GM21447 (cell line): ENCODE measurements around the gene CCDC13.

Experiments used
- ATAC-seq: cut with Tn5 transposase; IDR thresholded peaks from one replicate; pipeline ENCODE4 v1.9.1; 2021; ENCODE audit not compliant: unreplicated experiment

Gene CCDC13

GRCh38 chr3:42755681-42756578, 17.1 kb downstream of the CCDC13 start:
- no peak for ATAC-seq

- no peak for ATAC-seq
Observed at GRCh38 chr3:42753757-42754156, 19.3 kb downstream of the CCDC13 start.

- ATAC-seq, result no peak
Observed at GRCh38 chr3:42752961-42753360, 20.1 kb downstream of the CCDC13 start.

GRCh38 chr3:42752441-42752840, 20.6 kb downstream of the CCDC13 start:
- ATAC-seq, result no peak

- ATAC-seq, result no peak
Observed at GRCh38 chr3:42751609-42752008, 21.4 kb downstream of the CCDC13 start.

DNA sequence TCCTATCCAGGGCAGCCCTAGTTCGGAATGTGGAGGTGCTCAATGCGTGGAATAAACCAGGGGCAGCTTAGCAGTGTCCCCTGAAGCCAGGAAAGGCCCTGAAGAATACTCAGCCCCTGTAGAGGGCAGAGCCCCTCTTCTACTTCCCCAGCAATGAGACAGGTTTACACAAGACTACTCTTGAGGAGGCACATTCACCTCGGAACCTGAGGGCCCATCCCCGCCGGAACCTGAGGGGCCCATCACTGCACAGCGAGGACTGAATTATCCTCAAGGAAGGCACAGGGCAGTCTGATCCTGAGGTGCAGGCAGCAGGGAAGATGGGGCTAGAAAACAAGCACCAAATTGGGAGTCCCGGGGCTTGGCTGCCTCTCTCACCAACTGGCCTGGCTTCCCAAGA, 22.2 kb downstream of the CCDC13 start:
- no peak for ATAC-seq

DNA sequence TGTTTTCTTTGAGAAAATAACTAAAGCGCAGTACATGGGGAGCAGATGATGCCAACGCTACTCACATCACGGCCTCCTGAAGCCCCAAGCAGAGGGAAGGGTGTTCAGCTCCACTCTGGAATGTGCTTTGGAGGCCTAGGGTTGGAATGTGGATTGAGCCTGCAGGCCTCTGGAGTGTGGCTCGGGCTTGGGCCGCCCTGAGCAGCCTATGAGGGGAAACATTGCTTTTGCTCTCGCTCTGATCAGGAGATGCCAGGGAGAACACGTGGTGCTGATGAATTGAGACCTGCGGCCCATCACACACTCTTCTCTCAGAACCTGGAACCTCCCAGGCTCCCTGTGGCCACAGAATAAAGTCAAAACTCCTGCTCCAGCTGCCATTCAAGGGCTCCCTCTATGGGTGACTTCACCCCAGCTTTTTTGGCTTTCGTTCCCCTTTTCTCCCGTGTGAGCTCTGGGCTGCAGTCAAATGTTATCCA, 23.3 kb downstream of the CCDC13 start:
- no peak for ATAC-seq

GRCh38 chr3:42749025-42749752, 23.9 kb downstream of the CCDC13 start:
- no peak for ATAC-seq

DNA sequence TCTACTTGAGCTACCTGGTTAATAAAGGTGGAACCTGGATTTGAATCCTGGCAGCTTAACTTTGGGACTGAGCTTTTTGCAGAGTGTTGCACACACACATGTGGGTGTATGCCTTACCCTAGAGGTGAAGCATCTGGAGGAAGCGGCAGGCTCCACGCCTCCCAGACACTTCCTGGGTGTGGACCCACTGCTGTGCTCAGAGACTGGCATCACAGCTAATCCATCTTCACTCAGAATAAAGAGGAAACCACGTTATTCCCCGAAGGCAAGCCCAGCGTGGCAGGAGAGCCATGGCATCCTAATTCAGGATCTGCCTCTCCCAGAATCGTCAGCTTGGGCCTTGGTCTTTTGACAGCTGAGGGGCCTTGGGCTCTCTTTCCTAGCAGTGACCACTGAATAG, 25.5 kb downstream of the CCDC13 start:
- no peak for ATAC-seq

DNA sequence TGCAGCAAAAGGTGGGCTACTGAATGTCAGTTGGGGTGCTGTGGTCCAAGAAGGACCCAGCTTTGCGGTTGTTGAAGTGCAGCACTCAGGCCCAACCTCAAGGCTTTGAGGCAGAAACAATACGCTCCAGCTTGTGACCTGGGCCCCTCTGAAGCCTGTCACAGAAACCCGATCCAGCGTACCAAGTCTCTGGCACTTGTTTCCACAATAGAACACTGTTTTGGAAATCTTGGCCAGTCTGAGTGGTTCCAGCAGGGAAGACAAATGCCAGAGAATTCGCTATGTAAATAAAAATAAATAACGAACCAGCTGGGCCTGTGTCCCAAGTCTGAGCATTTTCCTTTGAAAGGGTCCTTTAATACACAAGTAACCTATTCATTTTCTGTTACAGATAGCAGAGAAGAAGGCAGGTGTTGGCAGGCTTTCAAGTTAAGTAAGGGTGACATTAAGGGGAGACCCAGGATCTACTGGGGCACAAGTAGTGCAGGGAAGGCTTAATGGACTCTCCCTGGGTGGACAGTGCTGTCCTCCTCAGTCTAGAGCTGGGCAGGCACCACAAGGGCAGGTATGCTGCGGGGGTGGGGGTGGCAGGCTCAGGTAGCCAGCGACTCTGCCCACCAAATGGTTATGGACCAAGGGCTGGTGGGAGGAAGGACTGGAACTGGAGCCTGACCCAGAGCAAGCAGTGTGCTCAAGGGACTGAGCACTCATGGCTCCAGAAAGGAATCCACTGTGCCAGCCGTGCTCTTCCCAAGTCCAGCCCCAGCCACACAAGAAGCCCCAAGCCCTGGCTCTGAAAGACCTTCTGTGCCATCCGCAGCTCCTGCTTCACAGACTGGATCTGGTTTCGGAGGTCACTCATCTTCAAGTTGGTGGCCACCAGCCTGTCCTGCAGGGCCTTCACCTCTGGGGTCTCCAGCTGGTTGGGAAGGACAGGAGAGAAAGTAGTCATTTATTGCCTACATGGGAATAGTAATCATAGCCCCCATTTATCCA, 26.3 kb downstream of the CCDC13 start:
- ATAC-seq, result no peak

DNA sequence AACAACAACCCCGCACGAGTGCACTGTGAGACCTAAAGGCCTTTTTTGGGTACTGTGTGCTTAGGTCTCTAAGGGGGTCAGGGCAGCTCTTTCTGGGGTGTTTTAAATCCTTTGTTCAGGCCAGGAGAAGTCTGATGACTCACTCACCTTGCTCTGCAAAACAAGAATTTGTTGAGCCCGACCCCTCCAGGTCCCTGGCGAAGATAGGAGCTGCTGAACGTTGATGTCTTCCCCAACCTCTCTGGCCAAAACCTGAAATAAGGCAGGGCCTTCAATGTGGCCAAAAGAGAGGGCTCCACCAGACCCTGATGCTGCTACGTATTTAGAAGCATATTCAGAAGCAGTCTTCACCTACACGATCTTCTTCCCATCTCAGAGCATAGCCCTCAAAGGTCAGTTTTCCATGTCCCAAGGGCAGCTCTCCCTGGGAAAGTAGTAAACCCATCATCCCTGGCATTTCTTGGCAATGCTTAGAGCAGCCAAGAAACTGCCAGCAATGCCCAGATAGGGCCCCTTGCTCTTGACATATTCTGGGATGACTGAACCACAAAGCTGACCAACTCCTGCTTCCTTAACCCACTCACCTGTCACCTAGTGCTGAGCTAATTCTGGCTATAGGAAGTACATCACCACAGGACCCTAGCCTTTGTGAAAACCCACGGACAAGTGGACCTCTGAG, 27.1 kb downstream of the CCDC13 start:
- no peak for ATAC-seq

- no peak for ATAC-seq
Observed at GRCh38 chr3:42745291-42745745, 27.7 kb downstream of the CCDC13 start.

DNA sequence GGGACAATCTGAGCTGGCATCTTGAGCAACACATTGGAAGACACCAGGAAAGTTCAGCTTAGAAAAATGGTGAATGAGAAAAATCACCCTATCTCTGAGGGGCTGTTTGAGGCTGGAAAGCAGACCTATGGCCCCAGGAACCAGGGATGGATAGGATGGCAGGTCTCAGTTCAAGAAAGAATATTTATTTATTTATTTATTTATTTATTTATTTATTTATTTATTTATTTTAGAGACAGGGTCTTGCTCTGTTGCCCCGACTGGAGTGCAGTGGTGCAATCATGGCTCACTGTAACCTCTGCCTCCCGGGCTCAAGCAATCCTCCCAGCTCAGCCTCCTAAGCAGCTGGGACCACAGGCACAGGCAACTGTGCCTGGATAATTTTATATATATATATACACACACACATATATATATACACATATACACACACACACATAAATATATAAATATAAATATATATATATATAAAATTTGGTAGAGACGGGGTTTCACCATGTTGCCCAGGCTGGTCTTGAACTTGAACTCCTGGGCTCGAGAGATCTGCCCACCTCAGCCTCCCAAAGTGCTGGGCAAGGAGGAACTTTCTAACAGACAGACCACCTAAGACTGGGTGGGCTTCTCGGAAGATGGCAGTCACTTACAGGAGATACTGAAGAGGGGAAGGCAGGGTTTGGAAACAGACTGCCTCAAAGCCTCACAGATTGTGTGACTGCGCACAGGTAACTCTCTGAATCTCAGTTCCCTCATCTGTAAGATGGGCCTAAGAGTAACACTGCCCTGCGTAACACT, 29.7 kb downstream of the CCDC13 start:
- no peak for ATAC-seq

DNA sequence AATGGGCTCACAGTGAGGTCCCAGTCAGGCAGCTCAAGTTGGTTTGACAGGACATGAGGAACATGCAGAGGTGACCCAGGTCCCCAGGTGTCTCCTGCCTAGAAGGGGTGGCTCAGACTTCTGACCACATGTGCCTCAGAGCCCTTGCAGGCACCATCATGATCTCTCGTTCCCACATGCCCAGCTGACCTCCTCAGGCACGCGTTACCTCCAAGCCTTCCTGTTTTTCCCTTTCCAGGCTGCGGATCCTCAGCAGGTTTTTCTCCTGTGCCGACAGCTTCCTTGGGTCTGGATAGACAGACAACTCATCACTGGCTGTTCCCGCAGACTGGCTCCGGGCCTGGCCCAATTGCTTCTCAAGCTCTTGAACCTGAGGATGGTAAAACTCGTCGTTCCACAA, 30.4 kb downstream of the CCDC13 start:
- no peak for ATAC-seq

GRCh38 chr3:42742259-42742658, 30.8 kb downstream of the CCDC13 start:
- ATAC-seq, result no peak

DNA sequence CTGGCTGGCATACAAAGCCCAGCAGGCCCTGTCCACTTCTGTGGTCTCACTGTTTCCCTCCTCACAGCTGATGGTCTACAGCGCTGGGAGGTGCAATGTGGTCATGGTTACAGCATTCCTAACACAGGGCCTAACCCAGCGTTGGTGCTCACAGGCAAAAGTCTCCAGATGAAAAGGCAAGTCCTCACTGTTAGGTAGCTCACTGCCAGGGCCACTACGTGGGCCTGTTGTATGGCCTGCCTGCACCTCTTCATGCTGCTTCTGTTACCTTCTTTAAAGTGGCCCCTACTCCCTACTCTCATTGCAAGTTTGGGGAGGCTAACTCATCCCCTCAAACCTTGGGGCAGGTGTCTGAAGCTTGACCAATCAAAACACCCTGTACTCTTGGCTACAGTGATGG, 31.3 kb downstream of the CCDC13 start:
- no peak for ATAC-seq

DNA sequence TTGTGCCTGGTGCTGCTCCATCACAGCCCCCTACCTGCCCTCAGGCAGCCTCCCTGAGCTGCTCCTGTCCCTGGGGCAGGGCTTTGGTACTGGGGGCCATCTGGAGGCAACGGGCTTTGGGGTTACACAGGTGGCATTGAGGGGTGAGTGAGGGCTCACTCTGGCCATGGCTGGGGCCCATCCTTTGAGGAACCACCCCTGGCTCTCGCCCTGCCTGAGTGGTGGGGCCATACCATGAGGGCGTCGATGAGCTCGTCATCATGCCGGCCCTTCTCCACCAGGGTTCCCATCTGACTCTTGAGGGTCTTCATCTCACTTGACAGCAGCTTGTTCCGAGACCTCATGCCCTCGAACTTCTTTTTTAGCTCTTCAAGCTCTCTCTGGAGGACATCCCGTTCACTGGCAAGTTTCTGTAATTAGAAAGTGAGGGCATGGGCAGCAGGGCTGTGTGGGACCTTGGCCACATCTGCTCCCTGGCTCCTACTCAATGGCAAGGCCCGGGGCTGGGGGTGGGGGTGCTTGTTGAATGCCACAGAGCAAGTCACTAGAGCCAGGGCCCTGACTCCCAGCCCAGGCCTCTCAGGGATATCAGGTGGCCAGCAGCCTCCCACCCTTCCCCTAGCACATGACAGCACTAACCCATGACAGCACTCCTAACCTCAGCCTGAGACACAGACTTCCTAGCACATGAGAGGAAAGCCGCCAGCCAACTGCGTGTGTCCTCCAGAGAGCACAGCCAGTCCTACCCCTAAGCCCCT, 33.5 kb downstream of the CCDC13 start:
- ATAC-seq, result no peak

DNA sequence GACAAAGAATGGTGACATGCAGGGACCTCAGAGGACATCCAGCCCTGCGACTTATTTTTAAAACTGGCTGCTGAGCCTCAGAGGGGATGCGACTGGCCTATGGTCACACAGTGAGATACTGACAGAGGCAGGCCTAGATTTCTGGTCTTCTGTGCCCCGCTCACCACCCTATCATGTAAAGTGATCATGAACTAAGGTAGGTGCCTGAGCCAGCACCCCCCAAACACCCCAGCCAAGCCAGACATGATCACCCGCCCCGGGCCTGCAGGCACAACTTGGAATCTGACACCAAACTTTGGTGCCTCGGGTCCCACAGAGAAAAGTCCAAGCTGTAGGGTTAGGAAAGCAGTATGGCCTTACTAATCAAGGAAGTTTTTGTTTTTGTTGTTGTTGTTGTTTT, 36.5 kb downstream of the CCDC13 start:
- ATAC-seq, result no peak

DNA sequence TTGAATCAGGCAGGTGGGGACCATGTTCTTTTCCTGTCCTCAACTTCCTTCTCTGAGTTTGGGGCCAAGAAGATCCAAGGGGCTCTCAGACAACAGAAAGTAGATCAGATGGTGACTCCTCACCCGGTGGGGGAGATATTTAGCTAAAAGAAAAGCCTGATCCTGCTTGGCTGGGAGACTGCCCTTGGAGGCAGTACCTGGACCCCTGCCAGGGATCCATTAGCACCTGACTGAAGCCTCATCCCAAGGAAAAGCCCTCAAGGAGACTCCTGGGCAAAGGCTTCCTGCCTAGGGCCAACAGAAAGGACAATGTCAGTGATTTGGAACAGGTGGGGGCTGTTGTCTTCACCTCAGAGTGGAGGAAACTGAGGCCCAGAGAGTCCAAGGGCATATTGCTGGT, 37.0 kb downstream of the CCDC13 start:
- no peak for ATAC-seq
